RWPE1 (cell line): ENCODE results near the gene GNA12.

Experiments
- CTCF ChIA-PET: fragments of 350-600 bp; sonication (Branson Sonifier 250); formaldehyde crosslinking; extraction: SDS; loops from one replicate; lab custom pipeline; 2021; lab: Yijun Ruan, JAX
- POLR2A ChIA-PET: fragments of 400-600 bp; formaldehyde crosslinking; extraction: SDS; loops from one replicate; lab custom pipeline; 2020; ENCODE audit warnings: antibody characterized with exemption; ENCODE audit not compliant: low non-redundant PET; lab: Yijun Ruan, JAX
- DNase-seq: peaks from one replicate; pipeline ENCODE4 v3.0.0; 2012; ENCODE audit warnings: low spot score
- H3K27ac ChIP-seq: fragments of 450-650 bp; 2 replicates; pipeline ENCODE4 v1.5.1; 2017
- TF ChIP-seq, protein P1 (sequence below): fragments of 450-650 bp; conservative IDR thresholded peaks from 2 replicates; pipeline ENCODE4 v1.5.1; 2017; ENCODE audit warnings: low read depth, mild to moderate bottlenecking

Gene GNA12

DNA sequence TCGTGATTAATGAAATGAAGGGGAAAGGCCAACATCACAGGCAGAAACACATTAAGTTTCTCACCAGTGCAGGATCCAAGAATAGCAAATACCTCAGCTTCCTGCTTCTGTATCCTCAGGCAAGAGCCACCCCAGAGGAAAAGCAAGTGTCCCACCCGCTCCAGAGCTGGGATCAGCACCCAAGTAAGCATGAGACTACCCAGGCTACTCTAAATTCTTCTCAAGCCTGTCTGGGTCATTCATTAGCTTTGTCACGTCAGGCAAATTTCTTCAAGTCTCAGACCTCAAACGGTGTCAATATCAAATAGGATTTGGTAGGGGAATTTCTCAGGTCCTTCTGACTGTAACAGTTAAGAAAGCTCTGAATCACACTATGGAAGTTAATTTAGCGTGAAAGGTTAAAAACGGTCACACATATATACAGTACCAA lies 59.0 kb downstream of the GNA12 start:
- H3K27ac ChIP-seq: no peak overlapping the region
- POLR2A ChIA-PET: no interaction called here
- TF ChIP-seq, protein P1, sequence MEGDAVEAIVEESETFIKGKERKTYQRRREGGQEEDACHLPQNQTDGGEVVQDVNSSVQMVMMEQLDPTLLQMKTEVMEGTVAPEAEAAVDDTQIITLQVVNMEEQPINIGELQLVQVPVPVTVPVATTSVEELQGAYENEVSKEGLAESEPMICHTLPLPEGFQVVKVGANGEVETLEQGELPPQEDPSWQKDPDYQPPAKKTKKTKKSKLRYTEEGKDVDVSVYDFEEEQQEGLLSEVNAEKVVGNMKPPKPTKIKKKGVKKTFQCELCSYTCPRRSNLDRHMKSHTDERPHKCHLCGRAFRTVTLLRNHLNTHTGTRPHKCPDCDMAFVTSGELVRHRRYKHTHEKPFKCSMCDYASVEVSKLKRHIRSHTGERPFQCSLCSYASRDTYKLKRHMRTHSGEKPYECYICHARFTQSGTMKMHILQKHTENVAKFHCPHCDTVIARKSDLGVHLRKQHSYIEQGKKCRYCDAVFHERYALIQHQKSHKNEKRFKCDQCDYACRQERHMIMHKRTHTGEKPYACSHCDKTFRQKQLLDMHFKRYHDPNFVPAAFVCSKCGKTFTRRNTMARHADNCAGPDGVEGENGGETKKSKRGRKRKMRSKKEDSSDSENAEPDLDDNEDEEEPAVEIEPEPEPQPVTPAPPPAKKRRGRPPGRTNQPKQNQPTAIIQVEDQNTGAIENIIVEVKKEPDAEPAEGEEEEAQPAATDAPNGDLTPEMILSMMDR: no peak
- CTCF ChIA-PET: no interaction called here
- no peak for DNase-seq

DNA sequence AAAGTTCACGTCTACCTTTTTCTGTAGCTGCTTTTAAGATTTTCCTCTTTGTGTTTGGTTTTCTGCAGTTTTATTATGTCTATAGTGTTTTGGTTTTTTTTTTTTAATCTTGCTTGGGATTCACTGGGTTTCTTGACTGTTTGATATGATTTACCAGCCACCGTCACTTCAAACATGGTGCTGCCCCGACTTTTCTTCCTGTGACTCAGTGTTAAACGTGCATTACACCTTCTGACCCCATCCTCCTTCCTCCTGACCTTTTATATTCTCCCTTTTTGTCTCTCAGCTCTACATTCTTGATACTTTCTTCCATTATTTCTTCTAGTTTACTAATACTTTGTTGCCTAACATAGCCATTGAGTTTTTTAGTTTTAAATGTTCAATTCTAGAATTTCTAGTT lies 61.5 kb downstream of the GNA12 start:
- CTCF ChIA-PET: interaction anchor here (0.7 kb wide), 2 partner anchors 42 to 418 kb away, joined by 3 to 4 read pairs; no protein-coding TSS in a partner anchor
- no peak overlapping the region for H3K27ac ChIP-seq
- no peak for DNase-seq
- TF ChIP-seq, protein P1: no peak
- POLR2A ChIA-PET: no interaction called here

DNA sequence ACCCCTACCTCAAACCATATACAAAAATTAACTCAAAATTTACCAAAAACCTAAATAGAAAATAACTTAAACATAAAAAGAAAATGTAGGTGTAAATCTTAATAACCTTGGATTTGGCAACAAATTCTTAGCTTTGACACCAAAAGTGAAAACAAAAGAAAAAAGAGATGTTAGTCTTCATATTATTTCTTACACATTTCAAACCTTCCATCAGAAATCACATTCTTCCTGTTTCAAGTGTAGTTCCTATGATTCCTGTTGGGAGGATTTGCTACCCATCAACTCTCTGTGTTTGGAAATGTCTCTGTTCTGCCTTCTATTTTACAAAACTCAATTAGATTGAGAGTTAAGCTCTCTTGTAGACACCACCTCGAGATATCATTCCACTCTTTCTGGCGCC lies 62.0 kb downstream of the GNA12 start:
- TF ChIP-seq, protein P1: no peak
- POLR2A ChIA-PET: no interaction called here
- CTCF ChIA-PET: interaction anchor here (0.7 kb wide), 2 partner anchors 42 to 419 kb away, joined by 3 to 4 read pairs; no protein-coding TSS in a partner anchor
- DNase-seq: no peak
- H3K27ac ChIP-seq: no peak overlapping the region

DNA sequence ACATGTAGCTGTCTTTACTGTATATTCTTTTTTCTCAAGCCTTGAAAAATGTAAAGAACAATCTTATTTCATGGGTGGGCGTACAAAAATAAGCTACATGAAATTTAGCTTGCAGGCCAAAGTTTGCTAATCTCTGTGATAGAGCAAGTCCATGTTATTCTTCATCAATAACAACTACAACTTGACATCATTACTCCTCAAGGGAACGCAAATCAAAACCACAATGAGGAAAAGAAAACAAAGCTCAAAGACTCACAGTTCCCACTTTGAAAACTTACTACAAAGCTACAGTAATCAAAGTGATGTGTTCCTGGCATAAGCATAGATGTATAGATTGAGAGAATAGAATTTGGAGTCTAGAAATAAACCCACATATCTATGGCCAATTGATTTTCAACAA lies 62.5 kb downstream of the GNA12 start:
- ChIA-PET POLR2A (no interaction called here), CTCF (no interaction called here)
- no peak for DNase-seq
- TF ChIP-seq, protein P1: no peak
- no peak overlapping the region for H3K27ac ChIP-seq

DNA sequence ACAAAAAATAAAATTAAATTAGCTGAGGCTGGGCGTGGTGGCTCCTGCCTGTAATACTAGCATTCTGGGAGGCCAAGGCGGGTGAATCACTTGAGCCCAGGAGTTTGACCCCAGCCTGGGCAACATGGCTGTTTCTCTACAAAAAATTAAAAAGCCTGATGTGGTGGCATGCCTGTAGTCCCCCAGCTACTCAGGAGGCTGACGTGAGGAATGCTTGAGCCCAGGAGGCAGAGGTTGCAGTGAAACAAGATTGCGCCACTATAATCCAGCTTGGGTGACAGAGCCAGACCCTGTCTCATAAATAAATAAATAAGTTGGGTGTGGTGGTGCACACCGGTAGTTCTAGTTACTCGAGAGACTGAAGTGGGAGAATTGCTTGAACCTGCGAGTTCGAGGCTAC lies 65.1 kb downstream of the GNA12 start:
- CTCF ChIA-PET: no interaction called here

DNA sequence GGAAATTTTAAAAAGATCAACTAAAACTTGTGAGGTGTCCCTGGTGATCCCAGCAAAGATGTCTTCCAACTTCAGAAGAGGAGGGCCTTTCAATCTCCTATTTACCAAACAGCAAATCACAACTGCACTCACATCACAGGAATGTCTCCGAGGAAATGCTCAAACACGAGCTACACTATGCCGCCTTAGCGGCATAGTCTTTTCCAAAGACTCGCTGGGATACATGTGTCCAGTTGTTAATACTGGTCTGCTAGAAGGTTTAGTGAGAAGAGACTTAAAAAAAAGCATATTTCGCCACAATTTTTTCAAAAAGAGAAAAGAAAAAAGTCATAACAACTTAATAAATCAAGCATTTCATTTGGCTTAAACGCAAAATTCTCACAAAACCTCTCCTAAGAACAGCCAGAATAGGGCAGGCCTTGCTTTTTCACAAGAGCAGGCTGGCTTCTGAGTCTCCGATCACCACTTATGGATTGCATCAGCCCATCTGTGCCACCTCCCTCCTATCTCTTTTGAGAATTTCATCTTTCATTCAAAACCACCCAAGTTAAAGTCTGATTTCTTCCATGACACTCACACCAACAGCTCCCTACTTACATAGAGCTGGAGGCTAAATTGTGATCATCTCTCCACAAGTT lies 66.1 kb downstream of the GNA12 start:
- H3K27ac ChIP-seq: no peak overlapping the region
- CTCF ChIA-PET: interaction anchor here (0.6 kb wide), 1 partner anchor 27 kb away, joined by 4 read pairs; no protein-coding TSS in a partner anchor
- POLR2A ChIA-PET: no interaction called here

More for the DNA sequence above, 65.1 kb downstream of the GNA12 start:
- 0 out of 2 replicates have a peak overlapping the region, but pooled peaks have one; percentile 21 for H3K27ac ChIP-seq
- POLR2A ChIA-PET: no interaction called here
- DNase-seq: no peak
- TF ChIP-seq, protein P1: no peak

More for the DNA sequence above, 66.1 kb downstream of the GNA12 start:
- no peak for DNase-seq
- TF ChIP-seq, protein P1: no peak
